AML-193 (cell line): ENCODE measurements around the gene PDLIM5.
"Not testable (repeated sequence)": the region's sequence is repeated elsewhere in the genome, so short reads cannot be mapped to it uniquely, and the experiment has no call there.

ENCODE experiments used
- DNase-seq, 2 experiments: peaks; one replicate each; lab custom pipeline; 2025; lab: John Stamatoyannopoulos, UW

The PDLIM5 gene

DNA sequence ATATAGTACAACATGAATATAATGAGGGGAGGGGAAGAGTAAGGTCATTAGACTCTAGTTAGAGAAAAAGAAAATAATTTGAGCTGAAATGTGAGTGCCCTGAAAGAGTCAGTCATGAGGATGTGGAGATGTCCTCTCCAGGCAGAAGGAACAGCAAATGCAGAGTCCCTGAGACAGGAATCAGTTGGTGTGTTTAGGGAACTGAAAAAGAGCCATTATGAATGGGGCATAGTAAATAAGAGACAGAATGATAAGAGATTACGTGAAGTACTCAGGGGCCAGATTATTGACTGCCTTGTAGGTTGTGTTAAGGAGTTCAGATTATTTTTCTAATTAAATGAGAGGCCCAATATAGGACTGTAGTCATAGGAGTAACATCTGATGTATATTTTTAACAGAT, 147.0 kb downstream of the PDLIM5 start:
- DNase-seq: no peak

DNA sequence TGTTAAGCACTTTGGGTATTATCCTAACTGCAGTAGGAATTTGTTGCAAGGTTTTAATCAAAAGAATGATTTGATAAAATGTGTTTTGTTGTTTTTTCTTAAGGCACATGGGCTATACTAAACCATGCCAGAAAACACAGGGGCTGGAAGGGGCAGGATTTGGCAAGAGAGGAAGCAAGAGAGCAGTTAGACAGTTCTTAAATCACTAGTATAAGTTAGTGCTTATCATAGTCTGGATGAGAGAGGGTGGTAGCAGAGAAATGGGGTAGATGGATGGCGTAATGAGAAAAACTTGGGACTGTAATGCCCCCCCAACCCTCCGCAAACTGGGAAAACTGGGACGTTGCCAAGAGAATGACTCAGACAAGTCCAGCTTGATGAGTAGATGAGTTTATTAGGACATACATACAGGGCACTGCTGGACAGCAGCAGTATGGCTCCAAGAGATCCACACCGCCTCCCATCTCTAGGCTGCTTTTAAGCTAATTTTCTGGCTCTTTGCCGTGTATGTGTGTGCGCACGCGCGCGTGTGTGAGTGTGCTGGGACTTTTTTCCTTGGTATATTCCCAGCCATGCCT, 151.5 kb downstream of the PDLIM5 start:
- no peak for DNase-seq

DNA sequence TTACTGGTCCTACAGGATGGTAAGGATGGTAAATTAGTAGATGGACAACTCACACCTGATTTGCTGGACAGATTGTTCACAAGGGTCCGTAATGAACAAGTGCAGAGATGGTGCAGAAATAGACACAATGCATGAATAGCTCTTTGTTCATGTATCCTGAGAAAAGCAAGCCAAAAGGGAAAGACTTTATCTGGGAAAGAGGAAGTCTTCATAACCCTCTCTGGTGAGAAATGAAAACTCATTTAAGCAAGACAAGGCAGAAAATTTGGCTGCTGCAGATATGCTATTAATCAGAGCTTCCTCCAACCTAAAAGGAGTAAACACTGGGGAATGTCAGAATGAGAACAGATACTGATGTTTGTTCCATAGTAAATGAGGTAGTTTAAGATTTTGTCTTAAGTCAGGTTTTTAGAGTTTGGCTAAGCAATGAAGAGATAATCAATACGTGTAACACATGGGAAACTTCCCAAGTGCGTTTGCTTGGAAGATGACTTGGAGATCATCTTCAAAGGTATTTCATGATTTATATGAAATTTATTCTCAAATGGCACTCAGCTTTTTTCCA, 153.6 kb downstream of the PDLIM5 start:
- no peak for DNase-seq

DNA sequence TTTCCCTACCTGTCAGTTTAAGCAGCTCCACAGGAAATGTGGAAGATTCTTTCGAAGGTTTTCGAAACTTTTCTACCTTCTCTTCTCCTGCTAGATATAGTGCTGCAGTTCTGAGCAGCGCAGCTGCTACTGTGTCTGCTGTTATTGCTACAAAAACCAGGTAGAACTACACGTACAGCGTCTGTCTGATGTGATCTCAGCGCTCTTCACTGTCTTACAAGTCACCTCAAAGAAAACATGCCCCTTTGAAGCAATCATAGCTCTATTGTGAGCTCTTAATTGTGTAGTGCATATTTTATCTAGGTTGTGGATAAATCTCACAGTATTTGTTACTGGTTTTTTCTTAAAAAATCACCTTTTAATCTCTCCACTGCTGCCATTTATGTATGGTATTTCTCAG, 158.4 kb downstream of the PDLIM5 start:
- no peak for DNase-seq

DNA sequence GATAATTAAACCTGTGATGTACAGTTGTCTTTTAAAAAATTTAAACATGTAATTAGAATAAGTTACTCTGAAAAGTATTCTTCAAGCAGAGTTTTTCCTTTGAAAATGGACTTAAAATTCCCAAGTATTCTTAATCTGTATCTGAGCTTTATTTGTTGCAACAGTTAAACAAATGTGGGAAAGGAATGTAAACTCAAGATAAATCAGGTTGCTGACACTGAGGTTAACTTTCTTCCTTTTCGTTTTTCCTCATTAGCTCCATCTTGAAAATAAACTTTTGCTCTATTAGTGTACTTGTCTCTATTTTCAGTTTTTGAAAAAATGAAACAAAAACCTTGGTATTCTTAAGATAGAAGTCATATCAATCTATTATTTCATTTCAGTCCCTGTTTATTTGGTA, 161.5 kb downstream of the PDLIM5 start:
- no peak for DNase-seq

DNA sequence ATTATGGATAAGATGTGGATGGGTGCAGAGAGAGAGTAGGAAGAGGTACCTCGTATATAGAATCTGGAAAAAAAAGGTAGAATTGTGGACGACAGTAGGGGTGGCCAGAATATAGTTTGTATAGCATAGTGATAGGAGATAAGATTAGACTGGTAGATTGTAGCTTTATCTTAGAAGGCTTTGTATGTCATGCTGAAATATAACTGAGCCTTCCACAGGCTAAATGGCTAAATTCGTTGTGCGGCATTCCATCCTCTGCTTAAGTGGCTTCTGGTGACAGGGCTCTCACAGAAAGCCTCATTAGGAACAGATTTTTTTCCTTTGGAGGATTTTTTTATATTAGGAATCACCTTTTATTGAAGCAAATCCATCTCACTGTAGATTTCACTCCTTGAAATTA, 163.7 kb downstream of the PDLIM5 start:
- no peak for DNase-seq

- DNase-seq: peak; percentile 25 to 39
Measured at GRCh38 chr4:94621491-94622080, 169.8 kb downstream of the PDLIM5 start.

DNA sequence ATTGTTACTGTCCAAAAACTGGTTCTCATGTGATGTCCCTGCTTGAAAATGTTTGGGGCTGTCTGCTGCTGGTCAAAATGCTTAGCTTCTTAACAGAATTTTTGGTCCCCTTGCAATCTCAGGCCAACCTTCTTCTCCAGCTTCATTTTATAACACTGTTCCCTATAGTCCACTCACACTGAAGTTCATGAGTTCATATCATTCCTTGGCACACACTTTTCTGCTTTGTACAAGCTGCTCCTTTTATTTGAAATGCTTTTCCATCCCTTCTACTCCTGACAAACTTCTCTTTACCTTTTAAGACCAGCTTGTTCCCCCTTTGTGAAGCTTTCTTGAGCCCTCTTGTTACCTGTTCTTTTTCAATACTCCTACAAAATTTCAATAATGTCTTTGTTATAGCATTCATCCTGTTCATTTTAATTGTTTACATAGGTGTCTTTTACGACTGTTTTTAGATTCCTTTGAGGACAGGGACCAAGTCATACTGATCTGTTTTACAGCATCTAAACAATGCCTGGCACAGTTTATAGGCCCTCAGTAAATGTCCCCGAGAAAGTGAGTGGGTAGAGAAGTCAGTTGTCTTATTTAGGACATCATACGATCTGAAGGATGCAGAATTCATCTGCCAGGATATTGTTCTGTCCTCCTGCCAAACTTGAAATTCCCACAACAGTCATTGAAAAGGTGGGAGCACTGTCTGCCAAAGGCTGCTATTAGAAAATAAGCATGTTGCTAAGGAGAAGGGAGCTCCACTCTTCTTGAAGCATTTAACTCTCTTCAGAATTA, 171.6 kb downstream of the PDLIM5 start:
- no peak for DNase-seq

DNA sequence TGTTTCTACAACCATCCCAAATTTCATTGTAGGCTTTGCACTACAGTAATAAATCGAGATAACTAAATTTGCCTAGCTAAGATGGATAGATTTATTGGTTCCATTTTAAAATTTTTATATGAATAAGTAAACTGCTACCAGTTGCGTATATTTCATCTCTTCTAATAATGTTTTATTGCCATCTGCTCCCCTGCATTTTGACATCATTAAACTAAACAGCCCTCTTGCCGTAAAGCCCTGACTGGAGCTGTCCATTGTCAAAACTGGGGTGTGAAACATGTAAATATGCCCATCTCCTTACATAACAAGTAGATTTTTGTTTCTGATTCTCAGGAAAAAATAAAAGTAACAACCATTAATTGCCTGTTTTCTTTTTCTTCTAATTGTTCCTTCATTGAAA, 175.2 kb downstream of the PDLIM5 start:
- no peak for DNase-seq

- not testable (repeated sequence) for DNase-seq
Measured at GRCh38 chr4:94629058-94629457, 177.3 kb downstream of the PDLIM5 start.

- no peak for DNase-seq
Measured at GRCh38 chr4:94629837-94630236, 178.1 kb downstream of the PDLIM5 start.

- DNase-seq: no peak
Measured at GRCh38 chr4:94634271-94634670, 182.5 kb downstream of the PDLIM5 start.

DNA sequence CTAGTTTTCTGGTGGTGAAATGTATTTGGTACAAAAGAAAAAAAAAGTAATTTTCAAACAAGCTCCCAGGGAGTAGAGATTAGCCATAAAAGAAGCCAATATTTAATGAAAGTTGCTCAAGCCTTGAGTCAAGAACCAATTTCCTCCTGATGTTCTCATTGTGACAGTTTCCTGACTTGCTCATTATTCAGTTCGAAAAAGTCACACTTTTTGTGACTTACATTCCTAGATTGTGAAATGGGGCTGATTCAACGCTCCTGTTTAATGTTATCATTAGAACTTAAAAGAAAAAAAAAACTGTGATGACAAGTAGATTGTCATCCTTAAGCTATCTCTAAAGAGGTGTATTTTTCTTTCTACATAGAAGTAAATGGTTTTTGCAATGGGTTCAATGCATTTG, 183.4 kb downstream of the PDLIM5 start:
- DNase-seq: no peak

- no peak for DNase-seq
Measured at GRCh38 chr4:94636004-94636403, 184.3 kb downstream of the PDLIM5 start.

DNA sequence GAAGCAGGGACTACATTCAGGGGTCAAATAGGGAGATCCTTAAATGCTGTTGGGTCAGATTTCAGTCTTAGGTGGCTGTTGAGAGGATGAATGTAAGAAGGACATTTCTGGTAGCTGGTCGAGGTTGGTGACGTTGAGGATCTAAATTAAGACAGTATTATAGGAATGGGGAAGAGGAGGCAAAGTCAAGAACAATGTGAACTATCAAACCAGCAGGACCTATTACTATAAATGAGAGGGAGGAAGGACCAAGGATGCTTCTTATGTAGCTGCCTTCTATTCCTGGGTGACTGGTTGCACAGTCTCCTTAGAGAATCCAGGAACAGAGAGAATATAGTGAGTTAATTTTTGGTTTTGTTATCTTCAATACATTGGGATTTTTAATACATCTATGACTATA, 187.6 kb downstream of the PDLIM5 start:
- no peak for DNase-seq

DNA sequence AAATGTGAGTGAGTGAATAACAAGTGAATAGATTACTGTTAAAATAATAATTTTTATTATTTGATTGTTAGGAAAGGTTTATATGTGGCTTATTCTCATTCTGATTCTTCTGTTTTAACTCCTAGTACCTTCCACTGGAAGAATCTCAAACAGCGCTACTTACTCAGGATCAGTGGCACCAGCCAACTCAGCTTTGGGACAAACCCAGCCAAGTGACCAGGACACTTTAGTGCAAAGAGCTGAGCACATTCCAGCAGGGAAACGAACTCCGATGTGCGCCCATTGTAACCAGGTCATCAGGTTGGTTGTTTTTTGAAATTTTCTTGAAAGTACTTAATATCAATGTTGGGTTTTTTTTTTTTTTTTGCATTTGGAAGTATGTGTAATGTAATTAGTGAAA, 188.4 kb downstream of the PDLIM5 start:
- DNase-seq: no peak

GRCh38 chr4:94641702-94642560, 190.2 kb downstream of the PDLIM5 start:
- no peak for DNase-seq

- DNase-seq: no peak
Measured at GRCh38 chr4:94642561-94642866, 190.8 kb downstream of the PDLIM5 start.

DNA sequence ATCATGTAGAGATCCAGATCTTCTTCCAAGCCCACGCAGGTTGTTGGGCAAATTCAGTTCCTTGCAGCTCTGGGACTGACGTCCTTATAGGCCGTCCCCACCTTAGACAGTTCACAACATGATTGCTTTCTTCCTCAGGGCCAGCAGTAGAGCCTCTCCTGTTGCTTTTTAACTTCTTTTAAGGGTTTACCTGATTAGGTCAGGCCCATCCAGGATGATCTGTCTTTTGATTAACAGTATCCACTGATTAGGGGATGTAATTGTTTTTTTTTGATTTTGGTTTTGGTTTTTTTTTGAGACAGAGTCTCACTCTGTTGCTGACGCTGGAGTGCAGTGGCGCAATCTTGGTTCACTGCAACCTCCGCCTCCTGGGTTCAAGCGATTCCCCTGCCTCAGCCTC, 197.0 kb downstream of the PDLIM5 start:
- no peak for DNase-seq

- no peak for DNase-seq
Measured at GRCh38 chr4:94649381-94650133, 197.8 kb downstream of the PDLIM5 start.

DNA sequence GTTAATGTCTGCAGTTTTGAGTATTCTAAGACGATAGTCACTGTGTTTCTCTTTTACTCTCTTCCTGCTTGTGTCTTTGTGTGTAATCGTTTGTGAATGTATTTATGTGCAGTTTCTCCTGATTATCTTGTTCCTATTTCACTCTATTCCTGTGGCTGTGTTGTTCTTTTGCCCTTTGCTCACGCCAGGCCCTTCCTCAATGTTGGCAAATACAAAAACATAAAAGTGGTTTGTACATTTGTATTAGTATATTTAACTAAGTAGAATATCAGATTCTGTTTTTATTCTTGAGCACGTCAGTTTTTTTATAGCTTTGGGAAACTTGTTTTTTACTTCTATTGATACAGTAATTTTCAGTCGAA, 198.4 kb downstream of the PDLIM5 start:
- no peak for DNase-seq

GRCh38 chr4:94650690-94651089, 198.9 kb downstream of the PDLIM5 start:
- DNase-seq: no peak
